IMR-90 (cell line): Measurements from ENCODE around the gene MAB21L4. TPM values are rescaled to one million over a fixed set of nuclear protein-coding genes. Genes with fewer than 3 reads are reported as not detected.

Experiments
- ATAC-seq: fragments of 200-7000 bp; cut with Tn5 transposase; 2 replicates; pipeline ENCODE4 v1.9.1; 2020; ENCODE audit warnings: low read depth, mild to moderate bottlenecking, moderate library complexity
- BruUV-seq: library from RNA; stranded (reverse); fragments of 400-500 nt; replicated peaks from 2 replicates; lab custom pipeline; 2021; lab: Mats Ljungman, UMichigan
- CTCF ChIA-PET: fragments of 300-600 bp; formaldehyde crosslinking; extraction: SDS; loops from one replicate; lab custom pipeline; 2021; ENCODE audit warnings: antibody characterized with exemption; lab: Yijun Ruan, JAX
- POLR2A ChIA-PET: fragments of 300-600 bp; sonication (Branson Sonifier 250); formaldehyde crosslinking; loops from one replicate; lab custom pipeline; 2022; ENCODE audit warnings: antibody characterized with exemption; ENCODE audit not compliant: unreplicated experiment; lab: Charles Lee
- DNase-seq: peaks from one replicate; pipeline ENCODE4 v3.0.0; 2013
- H2AFZ ChIP-seq: replicated peaks from 2 replicates; pipeline ENCODE3; 2013; ENCODE audit warnings: low read length, mild to moderate bottlenecking; ENCODE audit not compliant: poor library complexity
- H2AK5ac ChIP-seq: 2 replicates; pipeline ENCODE4 v1.6.1; 2013; ENCODE audit warnings: low read depth, low read length, inconsistent platforms
- H2AK9ac ChIP-seq: replicated peaks from 2 replicates; pipeline ENCODE3; 2013; ENCODE audit warnings: mild to moderate bottlenecking, low read depth, low read length, moderate library complexity; ENCODE audit not compliant: poor library complexity
- H2BK120ac ChIP-seq: 2 replicates; pipeline ENCODE4 v1.6.1; 2013; ENCODE audit warnings: low read depth, low read length, inconsistent platforms
- H2BK15ac ChIP-seq: 3 replicates; pipeline ENCODE4 v1.6.1; 2013; ENCODE audit warnings: low read depth, low read length, inconsistent platforms
- H2BK20ac ChIP-seq: 2 replicates; pipeline ENCODE4 v1.6.1; 2013; ENCODE audit warnings: low read depth, mild to moderate bottlenecking, inconsistent platforms, low read length, moderate library complexity
- H2BK5ac ChIP-seq: 2 replicates; pipeline ENCODE4 v1.6.1; 2013; ENCODE audit warnings: mild to moderate bottlenecking, low read depth, low read length, inconsistent platforms; ENCODE audit not compliant: poor library complexity, severe bottlenecking
- H3K14ac ChIP-seq: replicated peaks from 2 replicates; pipeline ENCODE4 v1.6.1; 2013; ENCODE audit warnings: low read depth, low read length, inconsistent platforms
- H3K18ac ChIP-seq: 2 replicates; pipeline ENCODE4 v1.6.1; 2013; ENCODE audit warnings: low read depth, low read length, control low read depth
- H3K23ac ChIP-seq: 2 replicates; pipeline ENCODE4 v1.6.1; 2013; ENCODE audit warnings: low read depth, low read length, inconsistent platforms
- H3K27ac ChIP-seq: 2 replicates; pipeline ENCODE4 v1.5.1; 2013; ENCODE audit warnings: mild to moderate bottlenecking, control low read depth, low read length; ENCODE audit not compliant: insufficient read depth
- H3K27me3 ChIP-seq: 2 replicates; pipeline ENCODE4 v1.6.1; 2013; ENCODE audit warnings: low read length; ENCODE audit not compliant: control insufficient read depth, insufficient read depth
- H3K36me3 ChIP-seq: 2 replicates; pipeline ENCODE4 v1.6.1; 2013; ENCODE audit warnings: low read length, mixed read lengths; ENCODE audit not compliant: control insufficient read depth, insufficient read depth
- H3K4ac ChIP-seq: 2 replicates; pipeline ENCODE4 v1.6.1; 2013; ENCODE audit warnings: low read depth, low read length, inconsistent platforms
- H3K4me1 ChIP-seq: 2 replicates; pipeline ENCODE4 v1.6.1; 2013; ENCODE audit warnings: low read length, mixed read lengths; ENCODE audit not compliant: control insufficient read depth, insufficient read depth
- H3K4me2 ChIP-seq: 2 replicates; pipeline ENCODE4 v1.6.1; 2013; ENCODE audit warnings: low read depth, mild to moderate bottlenecking, control low read depth, low read length, moderate library complexity
- H3K4me3 ChIP-seq: 2 replicates; pipeline ENCODE4 v1.5.1; 2013; ENCODE audit warnings: low read depth, mild to moderate bottlenecking, control low read depth, low read length, moderate library complexity; ENCODE audit not compliant: insufficient read depth
- H3K56ac ChIP-seq: 2 replicates; pipeline ENCODE4 v1.6.1; 2013; ENCODE audit warnings: low read length, inconsistent platforms; ENCODE audit not compliant: insufficient read depth; ENCODE audit errors: extremely low read depth
- H3K79me1 ChIP-seq, 2 experiments: 2 replicates each; pipeline ENCODE4 v1.6.1; 2013; ENCODE audit warnings: low read length in 2 of 2, inconsistent platforms in 1 of 2, low read depth in 1 of 2
- H3K9ac ChIP-seq: 2 replicates; pipeline ENCODE4 v1.6.1; 2013; ENCODE audit warnings: low read depth, low read length, control low read depth
- H3K9me1 ChIP-seq: 2 replicates; pipeline ENCODE4 v1.6.1; 2013; ENCODE audit warnings: low read length, inconsistent platforms; ENCODE audit not compliant: insufficient read depth
- H3K9me3 ChIP-seq: 2 replicates; pipeline ENCODE4 v1.6.1; 2013; ENCODE audit warnings: low read length; ENCODE audit not compliant: control insufficient read depth, insufficient read depth
- H4K20me1 ChIP-seq: 2 replicates; pipeline ENCODE4 v1.6.1; 2013; ENCODE audit warnings: low read length, inconsistent platforms; ENCODE audit not compliant: insufficient read depth
- H4K5ac ChIP-seq: 2 replicates; pipeline ENCODE4 v1.6.1; 2013; ENCODE audit warnings: mild to moderate bottlenecking, low read depth, low read length, control low read depth
- H4K8ac ChIP-seq, 2 experiments: 2 replicates each; pipeline ENCODE4 v1.6.1; 2013; ENCODE audit warnings: low read depth in 2 of 2, low read length in 2 of 2, control low read depth in 1 of 2, inconsistent platforms in 1 of 2
- H4K91ac ChIP-seq: 2 replicates; pipeline ENCODE4 v1.6.1; 2013; ENCODE audit warnings: low read depth, low read length, inconsistent platforms; ENCODE audit not compliant: insufficient read depth
- BHLHE40 ChIP-seq: fragments of 150-350 bp; IDR thresholded peaks from 2 replicates; pipeline ENCODE4 v1.6.1; 2016; ENCODE audit warnings: mild to moderate bottlenecking, low read depth, low read length
- CEBPB ChIP-seq: IDR thresholded peaks from 2 replicates; pipeline ENCODE4 v1.6.1; 2012; ENCODE audit warnings: low read depth, low read length, improper control_type of control experiment
- FOS ChIP-seq: fragments of 150-350 bp; IDR thresholded peaks from 2 replicates; pipeline ENCODE4 v1.6.1; 2016; ENCODE audit warnings: low read depth, low read length
- MAFK ChIP-seq: IDR thresholded peaks from 2 replicates; pipeline ENCODE4 v1.6.1; 2012; ENCODE audit warnings: low read depth, low read length, improper control_type of control experiment
- MXI1 ChIP-seq: IDR thresholded peaks from 2 replicates; pipeline ENCODE4 v1.6.1; 2012; ENCODE audit warnings: low read depth, mild to moderate bottlenecking, low read length, moderate library complexity, borderline replicate concordance
- NFE2L2 ChIP-seq: fragments of 150-350 bp; IDR thresholded peaks from 2 replicates; pipeline ENCODE4 v1.6.1; 2016; ENCODE audit warnings: low read depth, mild to moderate bottlenecking, low read length
- POLR2A ChIP-seq: IDR thresholded peaks from 2 replicates; pipeline ENCODE4 v1.6.1; 2012; ENCODE audit warnings: mild to moderate bottlenecking, low read depth, low read length
- RAD21 ChIP-seq: IDR thresholded peaks from 2 replicates; pipeline ENCODE4 v1.6.1; 2012; ENCODE audit warnings: low read length, improper control_type of control experiment
- RFX5 ChIP-seq: IDR thresholded peaks from 2 replicates; pipeline ENCODE4 v1.8.0; 2012; ENCODE audit warnings: low read depth, mild to moderate bottlenecking, low read length, moderate library complexity
- SMC3 ChIP-seq: fragments of 150-350 bp; IDR thresholded peaks from 2 replicates; pipeline ENCODE4 v1.6.1; 2016; ENCODE audit warnings: low read depth, mild to moderate bottlenecking, antibody characterized with exemption, low read length, moderate library complexity
- WGBS, 2 experiments: methylation state at CpG; one replicate each; pipeline versions ENCODE4 v1.1.5 to v1.1.7; 2013; ENCODE audit warnings: missing lambda C conversion rate in 2 of 2; ENCODE audit not compliant: insufficient read length in 1 of 2; ENCODE audit errors: extremely low coverage in 2 of 2; 5-methylcytosine and 5-hydroxymethylcytosine counted together
- dilution Hi-C: fragments of 300-500 bp; cut with HindIII; formaldehyde crosslinking; loops from one replicate; pipeline ENCODE4 v1.14.3; 2018; ENCODE audit warnings: low sequenced_read_pairs; ENCODE audit not compliant: unreplicated experiment
- in situ Hi-C: fragments of 300-500 bp; cut with MboI; formaldehyde crosslinking; loops from 3 replicates; pipeline ENCODE4 v1.14.3; 2019; ENCODE audit warnings: low sequenced_read_pairs, inconsistent platforms, mixed read lengths
- intact Hi-C: fragments of 100-400 bp; cut with micrococcal nuclease; formaldehyde crosslinking; loops from 2 replicates; pipeline ENCODE4 v1.10.0; 2022
- polyA plus RNA-seq, 3 experiments: library from polyadenylated mRNA; depleted of rRNA; stranded (reverse); fragments of >200 nt; gene quantifications; 2 replicates each; pipeline ENCODE4 v1.2.3, GENCODE V29; 2012; ENCODE audit warnings: low replicate concordance in 1 of 3
- total RNA-seq: library from RNA; depleted of rRNA; stranded (reverse); fragments of >200 nt; gene quantifications from 2 replicates; pipeline ENCODE4 v1.2.3, GENCODE V29; 2012
- TF ChIP-seq, protein P1 (sequence below): conservative IDR thresholded peaks from 2 replicates; pipeline ENCODE4 v1.5.1; 2012; ENCODE audit warnings: mild to moderate bottlenecking, low read depth, low read length, improper control_type of control experiment
- TF ChIP-seq, protein P2 (sequence below): fragments of 150-350 bp; IDR thresholded peaks from 2 replicates; pipeline ENCODE4 v1.6.1; 2017; ENCODE audit warnings: mild to moderate bottlenecking, antibody characterized with exemption, low read length, low read depth

Gene MAB21L4
- total and polyA plus RNA-seq, 2 of the 4 experiments (the other 2 are of a cell fraction) = not detected

DNA sequence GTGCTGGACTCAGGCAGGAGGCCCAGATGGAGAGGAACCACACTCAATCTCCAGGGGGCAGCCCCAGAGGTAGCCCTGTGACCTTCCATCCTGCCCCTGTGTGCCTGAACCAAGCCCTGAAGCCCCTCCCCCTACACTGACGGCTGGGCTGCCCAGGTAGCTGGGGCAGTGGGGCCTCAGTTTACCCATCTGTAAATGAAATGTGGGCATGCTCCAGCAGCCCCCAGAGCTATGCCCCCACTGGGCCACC, 26.0 kb upstream of the MAB21L4 start (continued):
- TF ChIP-seq, protein P1, sequence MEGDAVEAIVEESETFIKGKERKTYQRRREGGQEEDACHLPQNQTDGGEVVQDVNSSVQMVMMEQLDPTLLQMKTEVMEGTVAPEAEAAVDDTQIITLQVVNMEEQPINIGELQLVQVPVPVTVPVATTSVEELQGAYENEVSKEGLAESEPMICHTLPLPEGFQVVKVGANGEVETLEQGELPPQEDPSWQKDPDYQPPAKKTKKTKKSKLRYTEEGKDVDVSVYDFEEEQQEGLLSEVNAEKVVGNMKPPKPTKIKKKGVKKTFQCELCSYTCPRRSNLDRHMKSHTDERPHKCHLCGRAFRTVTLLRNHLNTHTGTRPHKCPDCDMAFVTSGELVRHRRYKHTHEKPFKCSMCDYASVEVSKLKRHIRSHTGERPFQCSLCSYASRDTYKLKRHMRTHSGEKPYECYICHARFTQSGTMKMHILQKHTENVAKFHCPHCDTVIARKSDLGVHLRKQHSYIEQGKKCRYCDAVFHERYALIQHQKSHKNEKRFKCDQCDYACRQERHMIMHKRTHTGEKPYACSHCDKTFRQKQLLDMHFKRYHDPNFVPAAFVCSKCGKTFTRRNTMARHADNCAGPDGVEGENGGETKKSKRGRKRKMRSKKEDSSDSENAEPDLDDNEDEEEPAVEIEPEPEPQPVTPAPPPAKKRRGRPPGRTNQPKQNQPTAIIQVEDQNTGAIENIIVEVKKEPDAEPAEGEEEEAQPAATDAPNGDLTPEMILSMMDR = no peak
- no peak for TF ChIP-seq RFX5

DNA sequence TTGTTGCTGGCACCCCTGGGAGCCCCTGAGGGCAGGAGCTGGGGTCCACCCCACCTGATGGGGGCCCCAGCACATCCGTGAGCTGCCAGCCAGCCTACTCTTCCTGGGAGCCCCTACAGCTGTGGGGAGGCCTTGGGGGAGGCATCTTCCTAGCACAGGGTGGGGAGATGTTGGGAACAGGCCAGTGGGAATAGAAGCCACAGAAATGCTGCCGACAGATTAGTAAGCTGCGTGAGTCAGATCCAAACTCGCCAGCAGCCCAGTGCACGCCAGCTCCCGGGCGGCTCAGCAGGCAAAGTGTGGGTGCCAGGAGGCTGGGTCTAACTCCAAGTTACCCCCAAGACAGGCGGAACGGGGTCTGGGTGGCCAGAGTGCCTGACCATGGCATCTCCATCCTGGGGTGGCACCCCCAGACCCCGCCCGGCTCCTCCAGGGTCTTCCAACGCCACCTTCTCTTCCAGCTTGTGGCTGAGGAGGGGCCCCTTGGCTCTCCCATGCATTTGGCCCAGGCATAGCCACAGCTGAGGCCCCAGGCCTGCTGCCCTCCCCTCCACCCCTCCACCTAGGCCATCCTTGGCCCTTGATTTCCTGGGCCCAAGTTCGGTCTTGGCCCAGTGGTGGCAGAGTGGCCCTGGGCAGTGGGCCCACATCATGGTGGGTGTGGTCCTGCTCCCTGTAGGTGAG, 25.5 kb upstream of the MAB21L4 start:
- Histone ChIP-seq H4K91ac (peak overlapping the region; percentile 96), H3K9me1 (peaks cover 19% of the 10 kb centered on the region), H3K4me3 (no peak overlapping the region), H3K4ac (peak overlapping the region; percentile 98), H2BK120ac (peak overlapping the region; percentile 96), H4K8ac (peak overlapping the region; percentile 83 to 84), H3K27me3 (no peaks in the 10 kb centered on the region), H2BK15ac (peak overlapping the region; percentile 92; the same call in 2 of the 3 replicates), H3K36me3 (no peaks in the 10 kb centered on the region), H2AK9ac (peak overlapping the region; percentile 96), H3K27ac (peak overlapping the region; percentile 78), H2BK5ac (peak overlapping the region; percentile 93), H3K56ac (peak overlapping the region; percentile 22), H3K18ac (peak overlapping the region; percentile 74), H2BK20ac (peak overlapping the region; percentile 86), H4K20me1 (no peaks in the 10 kb centered on the region), H3K4me1 (peaks cover 35% of the 10 kb centered on the region), H3K79me1 (no peaks in the 10 kb centered on the region), H4K5ac (peak overlapping the region; percentile 83), H3K9ac (peak overlapping the region; percentile 3; the same call in 1 of the 2 replicates), H3K9me3 (no peaks in the 10 kb centered on the region), H2AFZ (peak overlapping the region; percentile 75), H2AK5ac (peak overlapping the region; percentile 99), H3K14ac (peak overlapping the region; percentile 81), H3K23ac (peak overlapping the region; percentile 77), H3K4me2 (no peak overlapping the region)
- BruUV-seq = no TSS peak
- ChIA-PET POLR2A (no interaction called here), CTCF (no interaction called here)
- ATAC-seq (peak; percentile 83), DNase-seq (peak; percentile 96)
- dilution Hi-C loops = no loop called here
- in situ Hi-C loops = no loop called here
- 14% methylated on average over 4 of the region's 13 CpGs; no CpG with 5 or more reads in 1 of the 2 experiments for whole genome bisulfite sequencing, 2 experiments
- intact Hi-C loops = no loop called here
- TF ChIP-seq CEBPB (no peak), MXI1 (peak; percentile 28; the same call in 1 of the 2 replicates), RAD21 (peak; percentile 2; the same call in 1 of the 2 replicates), RFX5 (no peak), BHLHE40 (peak; percentile 48), SMC3 (no peak), NFE2L2 (no peak; the same call in 1 of the 2 replicates), MAFK (no peak), FOS (peak; percentile 96), POLR2A (peak; percentile 63)
- TF ChIP-seq, protein P1 = no peak
- TF ChIP-seq, protein P2, sequence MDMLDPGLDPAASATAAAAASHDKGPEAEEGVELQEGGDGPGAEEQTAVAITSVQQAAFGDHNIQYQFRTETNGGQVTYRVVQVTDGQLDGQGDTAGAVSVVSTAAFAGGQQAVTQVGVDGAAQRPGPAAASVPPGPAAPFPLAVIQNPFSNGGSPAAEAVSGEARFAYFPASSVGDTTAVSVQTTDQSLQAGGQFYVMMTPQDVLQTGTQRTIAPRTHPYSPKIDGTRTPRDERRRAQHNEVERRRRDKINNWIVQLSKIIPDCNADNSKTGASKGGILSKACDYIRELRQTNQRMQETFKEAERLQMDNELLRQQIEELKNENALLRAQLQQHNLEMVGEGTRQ = no peak
